GM19193 (cell line): Measurements from ENCODE around the gene ROR1.

Experiments
- POLR2A ChIP-seq: IDR thresholded peaks from 4 replicates; pipeline ENCODE4 v1.6.1; 2011; ENCODE audit not compliant: insufficient read depth, insufficient read length; ENCODE audit errors: extremely low read depth

The ROR1 gene

DNA sequence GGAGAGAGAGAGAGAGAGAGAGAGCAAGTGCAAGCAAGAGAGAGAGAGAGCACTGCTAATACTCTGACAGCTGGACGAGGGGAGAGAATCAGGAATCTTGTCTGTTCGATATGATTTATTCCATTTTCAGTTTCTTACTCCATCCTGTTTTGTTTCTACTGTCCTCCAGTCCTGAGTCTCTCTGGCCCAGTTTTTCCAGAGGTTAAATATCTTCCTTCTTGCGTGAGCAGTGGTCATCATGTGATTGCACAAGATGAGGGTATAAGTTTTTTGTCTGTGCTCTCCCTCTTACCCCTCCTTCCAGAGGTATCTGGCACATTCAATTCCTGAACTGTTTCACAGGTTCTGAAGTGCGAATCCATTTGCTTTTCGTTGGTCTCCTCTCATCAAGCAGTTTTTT, 446.4 kb downstream of the ROR1 start:
- no peak for TF ChIP-seq POLR2A

DNA sequence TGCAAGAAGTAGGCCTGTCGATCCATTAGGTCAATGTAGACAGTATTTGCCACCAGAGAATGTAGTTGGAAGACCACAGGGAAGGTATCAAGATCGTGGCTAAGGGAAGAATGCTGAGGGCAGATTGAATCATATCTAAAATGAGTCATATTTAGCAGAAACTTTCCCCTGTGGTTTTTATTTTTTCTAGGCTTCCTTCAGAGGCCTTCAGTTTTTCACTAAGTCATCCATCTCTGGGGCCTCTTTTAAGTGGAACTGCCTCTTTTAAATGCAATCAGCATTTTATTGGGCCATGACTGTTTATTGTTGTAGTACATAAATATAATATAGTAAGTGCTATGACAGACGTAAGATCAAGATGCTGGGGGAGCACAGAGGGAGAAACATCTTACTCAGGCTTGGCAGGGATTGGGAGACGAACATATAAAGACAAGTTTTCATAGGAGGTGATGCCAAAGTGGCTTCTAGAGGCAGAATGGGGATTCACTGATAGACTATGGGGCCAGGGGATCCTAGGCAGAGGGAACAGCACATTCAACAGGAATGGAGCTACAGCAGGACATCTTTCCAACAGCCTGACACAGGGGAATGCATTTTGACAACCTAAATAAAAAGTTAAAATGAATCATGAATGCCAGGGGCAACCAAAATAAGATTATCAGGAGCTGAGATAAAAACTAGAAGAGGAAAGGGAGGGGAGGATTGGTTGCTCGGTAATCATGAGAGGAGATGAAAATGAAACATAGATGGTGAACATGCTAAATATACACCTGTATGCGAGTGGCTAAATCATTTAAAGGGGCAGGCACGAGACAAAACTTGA, 449.7 kb downstream of the ROR1 start:
- TF ChIP-seq POLR2A: no peak

DNA sequence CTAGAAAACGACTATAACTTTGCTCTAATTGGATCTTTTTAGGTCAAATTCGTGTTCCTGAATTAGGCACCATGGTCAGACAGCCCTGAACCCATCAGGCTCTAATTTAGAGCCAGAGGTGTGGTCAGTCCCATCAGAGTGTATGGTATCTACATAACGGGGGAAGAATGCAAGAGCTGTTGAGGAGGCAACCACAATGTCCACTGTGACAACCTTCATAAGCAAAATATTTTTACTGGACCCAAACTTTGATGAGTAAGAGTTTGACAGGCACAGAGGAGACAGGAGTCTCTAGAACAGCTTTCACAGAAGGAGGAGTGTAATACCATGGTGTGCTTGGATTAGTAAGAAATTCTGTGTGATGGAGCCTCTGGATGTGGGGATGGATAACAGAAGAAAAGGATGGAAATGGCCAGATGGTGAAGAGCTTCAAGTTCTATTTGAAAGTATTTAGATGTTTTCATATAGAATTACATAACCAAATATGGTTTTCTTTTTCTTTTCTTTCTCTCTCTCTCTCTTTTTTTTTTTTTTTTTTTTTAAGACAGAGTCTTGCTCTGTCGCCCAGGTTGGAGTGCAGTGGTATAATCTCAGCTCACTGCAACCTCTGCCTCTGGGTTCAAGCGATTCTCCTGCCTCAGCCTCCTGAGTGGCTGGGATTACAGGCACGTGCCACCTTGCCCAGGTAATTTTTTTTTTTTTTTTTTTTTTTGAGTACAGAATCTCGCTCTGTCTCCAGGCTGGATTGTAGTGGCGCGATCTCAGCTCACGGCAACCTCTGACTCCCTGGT, 454.5 kb downstream of the ROR1 start:
- TF ChIP-seq POLR2A: no peak

DNA sequence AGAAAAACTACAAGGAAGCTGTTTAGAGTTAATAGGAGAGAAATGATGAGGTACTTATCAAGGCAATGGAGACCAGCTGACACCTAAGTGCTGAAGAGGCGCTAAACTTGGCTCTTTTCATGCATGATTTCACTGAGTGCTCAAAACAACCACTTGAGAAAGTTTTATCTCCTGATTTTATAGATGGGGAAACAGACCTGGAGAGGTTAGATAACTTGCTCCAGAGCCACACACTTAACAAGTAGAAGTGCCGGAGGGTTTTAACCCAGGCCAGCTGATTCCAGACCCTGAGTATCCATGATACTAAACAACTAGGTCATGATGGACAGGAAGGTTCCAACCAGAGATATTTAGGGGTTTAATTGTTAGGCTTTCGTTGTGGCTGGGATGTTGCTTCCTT, 455.5 kb downstream of the ROR1 start:
- no peak for TF ChIP-seq POLR2A
